Measurements from ENCODE around the gene MCOLN3. TPM values are rescaled to one million over a fixed set of nuclear protein-coding genes. Genes with fewer than 3 reads are reported as not detected.

Gene MCOLN3
- total and polyA plus RNA-seq, 4 donors, result 0.08 to 0.42 (median 0.21) TPM; not detected in 1

DNA sequence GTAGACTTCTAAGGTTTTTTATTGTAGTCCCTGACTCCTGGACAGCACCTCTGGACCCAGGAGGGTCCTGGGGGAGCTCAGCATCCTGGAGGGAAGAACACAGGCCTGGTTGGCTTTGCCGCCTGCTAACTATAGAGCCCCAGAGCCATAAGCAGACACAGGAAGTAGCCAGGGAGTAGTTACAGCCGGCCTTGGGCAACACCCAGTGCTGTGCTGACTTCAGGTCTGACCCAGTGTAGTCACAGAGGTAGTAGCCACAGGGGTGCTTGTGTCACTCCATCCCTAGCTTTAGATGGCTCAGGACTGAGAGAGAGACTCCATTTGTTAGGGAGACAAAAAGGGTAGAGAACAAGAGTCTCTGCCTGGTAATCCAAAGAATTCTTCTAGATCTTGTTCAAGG, 73.3 kb downstream of the MCOLN3 start:
- Histone ChIP-seq H3K27me3 (ENCODE audit: control insufficient read depth in 4 of 4, insufficient read depth in 4 of 4, low read length in 3 of 4) (no peaks in the 10 kb centered on the region), H3K9me3 (ENCODE audit: control insufficient read depth in 4 of 4, low read length in 3 of 4) (no peaks in the 10 kb centered on the region), H3K4me1 (ENCODE audit: control insufficient read depth in 4 of 4, insufficient read depth in 4 of 4, low read length in 3 of 4) (no peaks in the 10 kb centered on the region), H3K27ac (ENCODE audit: low read depth in 1 of 2, low read length in 2 of 2) (no peak overlapping the region), H3K9ac (ENCODE audit: low read depth in 1 of 2, low read length in 2 of 2) (no peak overlapping the region), H3K36me3 (ENCODE audit: control insufficient read depth in 4 of 4, insufficient read depth in 3 of 4, low read depth in 1 of 4, low read length in 3 of 4) (no peaks in the 10 kb centered on the region), H3K4me3 (ENCODE audit: low read depth in 1 of 3, low read length in 3 of 3) (no peak overlapping the region)
- TF ChIP-seq HNF4A (conservative IDR thresholded peaks at IDR 0.05) (no peak), FOXA1 (IDR thresholded peaks at IDR 0.05) (no peak), TAF1 (conservative IDR thresholded peaks at IDR 0.05) (no peak), RAD21 (IDR thresholded peaks at IDR 0.05) (no peak), FOXA2 (IDR thresholded peaks at IDR 0.05) (no peak), RXRA (IDR thresholded peaks at IDR 0.05) (no peak), NR2F2 (IDR thresholded peaks at IDR 0.05) (no peak), GABPA (IDR thresholded peaks at IDR 0.05 in 1 of 2, conservative IDR thresholded peaks at IDR 0.05 in 1 of 2) (no peak), SP1 (IDR thresholded peaks at IDR 0.05) (no peak), YY1 (IDR thresholded peaks at IDR 0.05) (no peak), HNF4G (IDR thresholded peaks at IDR 0.05) (no peak)
- TF ChIP-seq, protein P1, sequence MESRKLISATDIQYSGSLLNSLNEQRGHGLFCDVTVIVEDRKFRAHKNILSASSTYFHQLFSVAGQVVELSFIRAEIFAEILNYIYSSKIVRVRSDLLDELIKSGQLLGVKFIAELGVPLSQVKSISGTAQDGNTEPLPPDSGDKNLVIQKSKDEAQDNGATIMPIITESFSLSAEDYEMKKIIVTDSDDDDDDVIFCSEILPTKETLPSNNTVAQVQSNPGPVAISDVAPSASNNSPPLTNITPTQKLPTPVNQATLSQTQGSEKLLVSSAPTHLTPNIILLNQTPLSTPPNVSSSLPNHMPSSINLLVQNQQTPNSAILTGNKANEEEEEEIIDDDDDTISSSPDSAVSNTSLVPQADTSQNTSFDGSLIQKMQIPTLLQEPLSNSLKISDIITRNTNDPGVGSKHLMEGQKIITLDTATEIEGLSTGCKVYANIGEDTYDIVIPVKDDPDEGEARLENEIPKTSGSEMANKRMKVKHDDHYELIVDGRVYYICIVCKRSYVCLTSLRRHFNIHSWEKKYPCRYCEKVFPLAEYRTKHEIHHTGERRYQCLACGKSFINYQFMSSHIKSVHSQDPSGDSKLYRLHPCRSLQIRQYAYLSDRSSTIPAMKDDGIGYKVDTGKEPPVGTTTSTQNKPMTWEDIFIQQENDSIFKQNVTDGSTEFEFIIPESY (IDR thresholded peaks at IDR 0.05), result no peak
- TF ChIP-seq, protein P2, sequence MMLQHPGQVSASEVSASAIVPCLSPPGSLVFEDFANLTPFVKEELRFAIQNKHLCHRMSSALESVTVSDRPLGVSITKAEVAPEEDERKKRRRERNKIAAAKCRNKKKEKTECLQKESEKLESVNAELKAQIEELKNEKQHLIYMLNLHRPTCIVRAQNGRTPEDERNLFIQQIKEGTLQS (IDR thresholded peaks at IDR 0.05), result no peak
- TF ChIP-seq, protein P3, sequence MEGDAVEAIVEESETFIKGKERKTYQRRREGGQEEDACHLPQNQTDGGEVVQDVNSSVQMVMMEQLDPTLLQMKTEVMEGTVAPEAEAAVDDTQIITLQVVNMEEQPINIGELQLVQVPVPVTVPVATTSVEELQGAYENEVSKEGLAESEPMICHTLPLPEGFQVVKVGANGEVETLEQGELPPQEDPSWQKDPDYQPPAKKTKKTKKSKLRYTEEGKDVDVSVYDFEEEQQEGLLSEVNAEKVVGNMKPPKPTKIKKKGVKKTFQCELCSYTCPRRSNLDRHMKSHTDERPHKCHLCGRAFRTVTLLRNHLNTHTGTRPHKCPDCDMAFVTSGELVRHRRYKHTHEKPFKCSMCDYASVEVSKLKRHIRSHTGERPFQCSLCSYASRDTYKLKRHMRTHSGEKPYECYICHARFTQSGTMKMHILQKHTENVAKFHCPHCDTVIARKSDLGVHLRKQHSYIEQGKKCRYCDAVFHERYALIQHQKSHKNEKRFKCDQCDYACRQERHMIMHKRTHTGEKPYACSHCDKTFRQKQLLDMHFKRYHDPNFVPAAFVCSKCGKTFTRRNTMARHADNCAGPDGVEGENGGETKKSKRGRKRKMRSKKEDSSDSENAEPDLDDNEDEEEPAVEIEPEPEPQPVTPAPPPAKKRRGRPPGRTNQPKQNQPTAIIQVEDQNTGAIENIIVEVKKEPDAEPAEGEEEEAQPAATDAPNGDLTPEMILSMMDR (IDR thresholded peaks at IDR 0.05; ENCODE audit: low read depth, low read length, missing input control), result no peak
- DNase-seq (ENCODE audit: low spot score), result no peak
- 76% methylated on average over 2 of the region's 2 CpGs for WGBS

DNA sequence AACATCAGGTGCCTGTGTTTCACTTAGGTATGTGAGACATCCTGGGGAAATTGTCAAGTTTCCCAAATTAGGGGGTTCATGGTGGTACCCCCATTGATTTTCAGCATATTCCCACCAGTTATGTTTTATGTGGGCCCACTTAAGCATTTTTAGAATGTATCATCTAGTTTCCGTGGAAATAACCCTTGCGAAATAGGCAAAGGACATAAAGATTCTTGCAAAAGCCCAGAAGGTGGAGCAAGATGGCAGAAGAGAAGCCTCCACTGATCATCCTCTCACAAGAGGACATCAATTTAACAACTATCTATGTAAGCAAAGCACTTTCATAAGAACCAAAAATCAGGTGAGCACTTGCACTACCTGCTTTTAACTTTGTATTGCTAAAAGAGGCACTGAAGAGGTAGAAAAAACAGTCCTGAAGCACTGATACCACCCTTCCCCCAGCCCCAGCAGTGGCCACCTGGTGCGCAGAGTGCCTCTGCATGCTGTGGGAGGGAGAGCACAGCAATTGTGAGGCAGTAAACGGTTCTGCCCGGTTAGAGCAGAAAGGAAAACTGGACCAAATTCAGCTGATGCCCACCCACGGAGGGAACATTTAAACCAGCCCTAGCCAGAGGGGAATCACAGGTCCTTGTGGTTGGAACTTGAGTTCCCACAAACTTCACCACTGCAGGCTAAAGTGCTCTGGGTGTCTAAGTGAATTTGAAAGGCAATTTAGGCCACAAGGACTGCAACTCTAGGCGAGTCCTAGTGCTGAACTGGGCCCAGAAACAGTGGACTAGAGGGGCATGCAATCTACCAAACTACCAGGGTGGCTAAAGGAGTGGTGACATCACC, 74.6 kb downstream of the MCOLN3 start:
- no peaks in the 10 kb centered on the region for H3K36me3 ChIP-seq (ENCODE audit: control insufficient read depth in 4 of 4, insufficient read depth in 3 of 4, low read depth in 1 of 4, low read length in 3 of 4)
- H3K27ac ChIP-seq (ENCODE audit: low read depth in 1 of 2, low read length in 2 of 2), result no peak overlapping the region
- TF ChIP-seq HNF4G (IDR thresholded peaks at IDR 0.05), result no peak
- H3K9ac ChIP-seq (ENCODE audit: low read depth in 1 of 2, low read length in 2 of 2), result no peak overlapping the region
- H3K4me3 ChIP-seq (ENCODE audit: low read depth in 1 of 3, low read length in 3 of 3), result no peak overlapping the region
- no peak for DNase-seq (ENCODE audit: low spot score)
- H3K27me3 ChIP-seq (ENCODE audit: control insufficient read depth in 4 of 4, insufficient read depth in 4 of 4, low read length in 3 of 4), result no peaks in the 10 kb centered on the region
- no peaks in the 10 kb centered on the region for H3K9me3 ChIP-seq (ENCODE audit: control insufficient read depth in 4 of 4, low read length in 3 of 4)
- 85% methylated on average over 7 of the region's 7 CpGs for WGBS
- H3K4me1 ChIP-seq (ENCODE audit: control insufficient read depth in 4 of 4, insufficient read depth in 4 of 4, low read length in 3 of 4), result no peaks in the 10 kb centered on the region
